ENCODE results near the gene KIAA2012.

DNA sequence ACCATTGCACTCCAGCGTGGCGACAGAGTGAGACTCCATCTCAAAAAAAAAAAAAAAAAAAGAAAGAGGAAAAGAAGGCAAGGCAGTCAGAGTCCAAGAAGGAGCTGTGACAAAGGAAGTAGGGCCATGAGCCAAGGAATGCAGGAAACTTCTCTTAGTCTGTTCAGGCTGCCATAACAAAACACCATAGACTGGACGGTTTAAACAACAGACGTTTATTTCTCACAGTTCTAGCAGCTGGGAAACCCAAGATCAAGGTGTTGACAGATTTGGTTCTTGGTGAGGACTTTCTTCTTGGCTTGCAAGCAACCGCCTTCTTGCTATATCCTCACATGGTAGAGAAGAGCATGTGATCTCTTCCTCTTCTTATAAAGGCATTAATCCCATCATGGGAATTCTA, 178.4 kb downstream of the KIAA2012 start:
- no peak for TF ChIP-seq YY1 (IDR thresholded peaks at IDR 0.05; ENCODE audit: insufficient read depth, insufficient read length)
- TF ChIP-seq SUZ12 (IDR thresholded peaks at IDR 0.05; ENCODE audit: extremely low read depth, insufficient read depth, insufficient read length) = no peak
- no peak for TF ChIP-seq ZNF274 (IDR thresholded peaks at IDR 0.05; ENCODE audit: low read depth, low read length)

Data from NT2/D1 (cell line).